Stimulated activated CD4-positive, alpha-beta T cell treated with anti-CD3 and anti-CD28 coated beads, Interleukin-1b, Interleukin-23, amount 100 ng/mL, for 1 hour (primary cell): ENCODE measurements around the gene HGF.
"Not testable (repeated sequence)": the region's sequence is repeated elsewhere in the genome, so short reads cannot be mapped to it uniquely, and the experiment has no call there.

ENCODE experiments used
- DNase-seq, 2 donors: peaks; one replicate each; pipeline ENCODE4 v3.0.0-alpha.2; 2020; ENCODE audit warnings: low read depth in 2 of 2

The HGF gene

DNA sequence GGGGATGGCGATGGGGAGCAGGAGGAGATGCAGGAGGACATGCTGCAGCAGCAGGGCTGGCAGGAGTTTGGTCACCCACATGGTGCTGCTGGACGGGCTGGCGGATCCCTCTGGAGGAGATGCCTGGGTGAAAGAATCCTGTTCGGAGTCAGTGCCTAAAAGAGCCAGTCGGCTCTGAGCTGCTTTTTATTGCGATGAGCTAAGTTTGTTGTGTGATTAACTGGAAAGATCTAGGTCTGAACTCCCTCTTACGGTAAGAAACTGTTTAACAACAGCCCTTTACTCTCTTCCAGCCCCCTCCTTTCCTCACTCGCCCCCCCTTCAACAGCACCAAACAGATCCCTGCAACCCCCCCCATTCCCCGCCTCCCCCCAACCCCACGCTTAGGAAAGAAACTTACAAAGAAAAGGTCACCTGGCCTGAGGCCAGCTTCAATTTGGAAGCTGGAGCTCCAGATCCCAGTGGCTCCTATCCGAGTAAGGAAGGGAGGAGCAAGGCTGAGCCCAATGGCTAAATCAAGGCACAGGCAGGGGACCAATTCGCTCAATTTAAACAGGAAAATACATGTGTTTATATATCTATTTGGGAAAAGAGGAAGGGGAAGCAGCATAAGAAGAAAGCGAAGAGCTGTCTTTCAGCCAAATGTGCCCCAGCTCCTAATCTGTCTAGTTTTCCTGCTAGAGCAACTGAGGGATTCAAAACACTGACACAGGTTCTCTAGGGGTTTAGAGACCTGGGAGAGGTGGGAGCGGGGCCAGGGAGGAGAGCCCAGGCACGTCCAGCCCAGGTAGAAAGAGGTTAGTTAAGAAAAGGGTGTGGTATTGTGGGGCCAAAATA lies at the start of gene HGF:
Gene HGF (minus strand): TSS at position 157 of the 837 bp plus-strand sequence. CDS start 76 bp downstream, at position 81.
- DNase-seq, result no peak

DNA sequence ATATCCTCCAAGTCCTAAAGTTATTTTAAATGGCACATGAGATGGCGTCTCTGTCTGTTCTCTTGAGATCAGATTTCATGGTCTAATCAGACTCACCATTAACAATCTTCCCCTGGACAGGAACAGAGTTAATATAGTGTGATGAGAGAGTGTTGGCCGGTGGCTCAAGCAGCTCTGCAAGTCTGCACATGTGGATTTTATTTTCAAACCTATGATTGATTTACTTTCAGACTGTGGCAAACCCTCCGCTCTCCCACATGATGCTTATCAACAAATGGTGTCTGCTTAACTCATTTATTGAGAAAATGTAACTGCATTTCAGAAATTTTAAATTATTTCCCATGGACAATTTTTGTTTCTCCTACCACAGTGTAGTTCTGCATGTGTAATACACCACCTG lies 46.5 kb upstream of the HGF start:
- DNase-seq, result no peak

DNA sequence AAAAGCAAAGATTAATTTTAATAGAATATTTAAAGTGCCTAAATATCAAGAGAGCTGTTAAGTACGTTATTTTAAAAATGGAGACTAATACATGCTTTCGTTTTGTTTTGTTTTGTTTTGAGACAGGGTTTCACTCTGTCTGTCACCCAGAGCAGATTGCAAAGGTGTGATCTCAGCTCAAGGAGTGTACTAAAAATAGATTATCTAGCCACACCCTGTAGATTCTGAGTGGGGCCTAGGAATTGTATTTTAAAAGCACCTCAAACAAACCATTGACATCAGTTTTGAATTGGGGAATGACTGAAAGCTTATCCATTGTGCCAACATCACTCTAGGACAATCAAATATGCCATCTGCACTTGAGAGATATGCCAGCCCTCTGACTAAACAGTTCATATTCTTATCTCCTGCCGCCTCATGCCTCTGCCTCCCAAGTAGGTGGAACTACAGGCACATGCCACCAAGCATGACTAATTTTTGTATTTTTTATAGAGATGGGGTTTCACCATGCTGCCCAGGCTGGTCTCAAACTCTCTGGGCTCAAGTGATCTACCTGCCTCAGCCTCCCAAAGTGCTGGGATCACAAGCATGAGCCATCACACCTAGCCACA lies 43.1 kb upstream of the HGF start:
- DNase-seq, result not testable (repeated sequence)

DNA sequence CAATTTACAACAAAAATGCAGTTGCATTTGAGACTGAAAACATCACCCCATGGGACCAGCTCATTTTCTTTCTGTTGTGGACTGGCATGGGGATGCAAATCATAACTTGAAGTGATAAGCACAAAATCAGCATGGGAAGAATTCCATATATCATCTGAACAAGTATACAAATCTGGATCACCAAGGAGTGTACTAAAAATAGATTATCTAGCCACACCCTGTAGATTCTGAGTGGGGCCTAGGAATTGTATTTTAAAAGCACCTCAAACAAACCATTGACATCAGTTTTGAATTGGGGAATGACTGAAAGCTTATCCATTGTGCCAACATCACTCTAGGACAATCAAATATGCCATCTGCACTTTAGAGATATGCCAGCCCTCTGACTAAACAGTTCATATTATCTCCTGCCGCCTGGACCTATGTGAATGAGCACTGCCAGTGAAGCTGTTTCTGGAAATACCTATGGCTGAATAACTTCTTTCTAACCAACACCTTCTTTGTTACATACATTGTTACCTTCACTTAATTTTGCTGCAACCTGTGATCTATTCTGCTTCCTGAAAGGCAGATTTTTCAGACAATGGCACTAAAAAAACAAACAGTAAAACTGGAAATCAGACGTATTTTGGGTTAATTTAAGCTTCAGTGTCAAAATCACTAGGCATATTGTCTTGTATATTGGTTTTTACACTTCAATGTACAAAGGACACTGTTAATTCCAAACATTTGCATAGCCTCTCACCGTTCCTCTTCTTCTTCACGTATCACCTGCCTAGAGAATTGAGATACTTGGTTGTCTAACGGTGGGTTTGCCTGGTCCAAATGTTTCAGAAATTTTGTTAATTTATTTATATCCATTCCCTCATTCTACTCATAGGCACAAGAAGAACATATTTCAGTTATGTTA lies 42.4 kb upstream of the HGF start:
- no peak for DNase-seq

DNA sequence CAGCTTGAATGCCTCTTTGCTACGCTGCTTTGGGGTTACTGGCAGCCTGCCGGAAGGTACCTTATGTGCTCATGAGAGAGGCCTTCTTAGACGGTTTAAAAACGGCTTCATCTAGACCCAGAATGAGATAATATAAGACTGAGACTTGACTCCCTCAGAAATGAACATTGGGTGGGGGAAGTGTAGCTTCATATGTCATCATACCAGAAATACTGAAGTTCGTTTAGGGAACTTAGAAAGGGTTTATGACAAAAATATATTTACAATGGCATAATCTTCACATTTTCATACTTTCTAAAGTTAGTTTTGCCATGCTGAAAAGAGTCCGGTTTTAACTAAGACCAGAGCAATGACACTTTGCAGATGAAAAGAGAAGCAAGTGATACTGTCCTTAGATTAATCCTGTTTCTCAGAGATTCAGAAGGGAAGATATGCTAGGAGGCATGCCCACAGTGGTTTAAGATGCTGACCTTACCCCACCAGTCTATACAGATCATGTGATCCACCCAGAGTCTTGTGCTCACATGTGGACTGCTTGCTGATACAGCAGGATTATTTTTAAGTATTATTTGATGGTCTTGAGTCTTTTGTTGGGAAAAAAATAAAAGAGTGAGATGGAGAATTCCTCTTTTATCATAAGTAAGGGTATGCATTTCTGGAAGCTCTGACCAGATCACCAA lies 40.8 kb upstream of the HGF start:
- no peak for DNase-seq

DNA sequence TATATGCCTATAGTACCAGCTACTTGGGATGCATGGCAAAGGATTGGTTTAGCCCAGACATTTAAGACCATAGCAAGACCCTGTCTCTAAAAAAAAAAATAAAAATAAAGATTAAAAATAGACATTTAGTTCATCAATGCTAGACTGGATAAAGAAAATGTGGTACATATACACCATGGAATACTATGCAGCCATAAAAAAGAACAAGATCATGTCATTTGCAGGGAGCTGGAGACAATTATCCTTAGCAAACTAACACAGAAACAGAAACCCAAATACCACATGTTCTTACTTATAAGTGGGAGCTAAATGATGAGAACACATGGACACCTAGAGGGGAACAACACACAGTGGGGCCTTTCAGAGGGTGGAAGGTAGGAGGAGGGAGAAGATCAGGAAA lies 38.5 kb upstream of the HGF start:
- DNase-seq, result not testable (repeated sequence)

DNA sequence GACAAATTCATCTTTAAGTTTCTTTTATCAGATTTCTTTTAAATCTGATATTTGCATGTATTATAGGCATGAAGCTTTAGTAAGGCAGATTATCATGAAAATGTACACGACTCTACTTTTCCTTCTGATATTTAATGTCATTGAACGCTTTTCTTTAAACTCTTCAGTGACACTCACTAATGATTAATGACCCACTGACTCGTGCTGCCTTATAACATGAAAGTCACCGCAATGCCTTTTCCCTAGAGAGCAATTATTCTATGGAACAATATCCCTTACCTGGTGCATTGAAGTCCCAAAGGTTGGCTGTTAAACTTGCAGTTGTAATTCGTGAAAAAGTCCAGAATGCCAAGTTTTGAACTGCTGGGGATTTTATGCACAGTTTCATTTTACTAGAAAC lies 33.4 kb upstream of the HGF start:
- DNase-seq, result no peak

DNA sequence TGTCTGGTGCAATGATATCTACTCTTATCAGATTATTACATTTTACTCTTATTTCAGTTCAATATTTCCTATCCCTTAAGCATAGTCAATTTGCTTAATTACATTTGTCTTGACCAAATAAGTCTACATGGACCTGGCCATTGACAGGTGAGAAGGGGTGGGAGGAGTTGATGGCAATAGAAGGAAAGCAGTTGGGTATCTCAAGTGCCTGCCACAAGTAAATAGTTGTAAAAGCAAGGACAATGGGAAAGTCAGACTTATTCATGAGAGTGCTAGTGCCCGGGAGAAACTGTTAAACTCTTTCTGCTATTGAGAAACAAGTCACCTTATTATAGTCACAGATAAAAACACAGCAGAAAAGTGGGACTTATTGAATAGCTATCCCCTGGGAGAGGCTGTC lies 32.4 kb upstream of the HGF start:
- DNase-seq, result no peak

DNA sequence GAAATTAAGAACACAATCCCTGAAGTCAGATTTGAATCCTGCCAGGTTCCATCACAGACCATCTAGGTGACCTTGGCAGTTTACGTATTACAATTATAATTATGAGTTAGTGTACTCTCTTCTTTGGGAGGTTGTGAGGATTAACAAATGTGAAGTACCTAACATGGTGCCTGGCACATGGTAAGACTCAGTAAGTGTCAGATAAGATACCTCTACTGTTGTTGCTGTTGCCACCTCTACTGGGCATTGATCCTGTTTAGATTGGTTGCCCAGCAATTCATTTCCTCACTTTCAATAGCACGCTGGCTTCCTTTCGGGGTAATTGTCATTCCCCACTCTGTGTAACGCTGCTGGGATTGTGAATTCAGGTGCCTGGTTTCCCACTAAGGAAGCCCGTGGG lies 31.7 kb upstream of the HGF start:
- DNase-seq, result no peak

DNA sequence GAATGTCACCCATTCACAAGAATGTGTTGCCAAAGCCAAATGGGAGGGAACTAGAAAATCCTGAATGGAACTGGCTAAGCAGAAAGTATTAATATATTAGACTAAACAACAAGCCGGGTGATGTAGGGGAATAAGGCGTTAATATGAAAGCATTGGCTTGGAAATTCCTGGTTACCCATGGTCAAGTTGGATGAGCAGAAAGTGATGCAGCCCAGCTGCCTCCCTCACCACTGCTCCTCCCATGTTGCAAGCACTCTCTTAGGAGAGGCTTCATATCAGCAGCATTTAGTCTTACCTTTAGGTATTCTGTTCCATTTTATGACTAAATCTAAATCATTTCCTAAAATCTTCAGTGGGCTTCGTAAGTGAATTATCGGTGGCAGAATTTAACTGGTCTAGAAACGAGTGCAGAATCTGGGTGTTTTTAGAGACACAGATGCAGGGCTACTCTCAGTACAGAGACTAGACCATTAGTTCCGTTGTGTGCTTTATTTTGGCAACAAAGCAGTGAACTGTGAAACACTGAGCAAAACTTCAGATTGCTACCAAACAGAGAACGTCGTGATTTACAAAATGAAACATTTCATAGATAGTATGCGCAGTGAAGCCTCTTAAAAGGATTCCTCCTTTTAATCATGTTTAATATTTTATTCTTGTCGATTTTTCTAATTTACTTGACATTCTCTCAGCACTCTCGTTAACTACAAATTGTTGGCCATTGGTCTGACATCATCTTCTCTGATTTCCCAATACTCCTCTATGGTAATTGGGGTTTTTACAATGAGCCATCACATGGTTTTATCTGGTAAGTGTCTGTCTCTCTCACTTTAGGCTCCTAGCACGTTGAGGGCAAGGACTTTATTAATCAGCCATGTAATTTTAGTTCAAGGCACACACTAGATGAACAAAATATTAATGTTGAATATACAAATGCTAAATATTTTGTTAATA lies 22.0 kb upstream of the HGF start:
- no peak for DNase-seq

DNA sequence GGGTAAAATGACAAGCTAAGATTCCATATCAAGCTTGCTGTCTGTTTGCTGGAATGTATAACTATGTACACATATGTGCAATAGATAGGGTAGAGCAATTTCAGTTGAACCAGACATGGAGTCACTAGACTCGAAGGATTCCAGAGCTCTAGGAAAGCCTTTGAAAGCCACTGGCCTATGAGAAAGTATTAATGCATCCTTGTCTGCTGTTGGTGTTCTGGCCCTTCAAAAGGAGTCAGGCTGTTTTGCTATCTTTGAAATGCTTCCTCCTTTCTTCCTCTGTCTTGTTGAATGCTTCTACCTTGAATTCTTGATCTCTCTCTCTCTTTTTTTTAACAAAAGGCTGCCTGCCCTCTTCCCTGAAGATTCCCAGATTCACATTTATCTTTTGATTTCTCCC lies 20.8 kb upstream of the HGF start:
- DNase-seq, result no peak

DNA sequence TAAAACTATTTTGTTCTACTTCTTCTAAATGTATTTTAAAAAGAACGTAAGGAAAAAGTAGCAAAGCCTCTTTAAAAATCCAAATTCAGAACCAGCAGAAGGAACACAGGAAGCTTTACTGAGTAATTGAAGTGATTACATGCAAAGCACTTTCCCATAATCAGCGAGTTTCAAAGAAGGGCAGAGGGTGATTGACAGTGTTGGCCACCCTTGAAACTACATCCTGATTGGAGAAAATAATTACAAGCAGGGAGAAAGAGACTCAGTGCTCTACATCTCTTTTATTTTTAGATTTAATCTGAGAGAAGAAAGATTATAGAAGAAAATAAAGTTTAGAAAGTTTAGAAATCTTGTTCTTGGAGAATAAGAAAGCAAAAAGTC lies 20.3 kb upstream of the HGF start:
- no peak for DNase-seq

DNA sequence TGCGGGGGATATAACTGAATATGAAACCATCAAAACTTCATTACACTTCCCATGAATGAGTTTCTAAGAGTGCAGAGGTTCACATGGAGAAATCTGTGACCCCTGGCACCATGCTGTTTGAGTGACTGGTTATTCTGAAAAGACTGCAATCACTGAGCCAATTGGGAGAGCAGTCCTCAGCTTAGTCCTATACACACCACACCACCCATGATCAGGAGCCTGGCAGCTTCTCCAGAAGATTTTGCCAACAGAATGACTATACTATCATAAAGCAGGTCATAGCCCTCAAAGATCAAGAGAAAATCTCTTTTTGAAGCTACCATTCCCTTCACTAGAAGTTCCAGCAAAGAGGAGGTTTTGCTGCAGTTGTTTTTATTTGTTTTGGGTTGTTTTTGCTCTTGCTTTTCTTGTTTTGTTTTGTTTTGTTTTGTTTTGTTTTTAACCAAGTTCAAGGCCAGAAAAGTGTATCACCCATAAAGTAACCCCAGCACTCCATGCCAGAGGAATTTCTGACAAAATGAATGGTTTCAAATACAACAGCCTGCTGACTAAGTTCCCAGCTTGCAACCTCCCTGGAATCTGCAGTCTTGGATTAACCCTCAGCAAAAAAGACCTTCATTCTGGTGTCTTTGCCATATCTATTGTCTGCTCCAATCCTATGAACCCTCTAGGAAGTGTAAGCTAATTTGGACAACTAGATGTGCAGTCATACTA lies 19.7 kb upstream of the HGF start:
- DNase-seq, result no peak

DNA sequence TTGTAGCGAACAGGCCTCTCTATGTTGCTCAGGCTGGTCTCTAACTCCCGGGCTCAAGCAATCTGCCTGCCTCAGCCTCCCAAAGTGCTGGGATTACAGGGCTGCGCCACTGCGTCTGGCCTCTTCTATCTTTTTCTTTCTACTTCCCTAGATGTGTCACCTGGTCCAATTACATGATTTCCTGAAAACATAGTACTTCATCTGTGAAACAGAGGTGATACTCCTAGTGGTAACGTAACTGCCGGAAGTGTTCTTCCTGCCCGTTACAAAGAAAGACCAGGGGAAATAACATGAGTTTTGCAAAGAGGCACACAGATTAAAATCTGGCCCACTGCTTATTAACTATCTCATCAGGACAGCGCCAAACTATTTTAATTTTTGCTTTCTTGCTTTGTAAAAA lies 18.4 kb upstream of the HGF start:
- no peak for DNase-seq

DNA sequence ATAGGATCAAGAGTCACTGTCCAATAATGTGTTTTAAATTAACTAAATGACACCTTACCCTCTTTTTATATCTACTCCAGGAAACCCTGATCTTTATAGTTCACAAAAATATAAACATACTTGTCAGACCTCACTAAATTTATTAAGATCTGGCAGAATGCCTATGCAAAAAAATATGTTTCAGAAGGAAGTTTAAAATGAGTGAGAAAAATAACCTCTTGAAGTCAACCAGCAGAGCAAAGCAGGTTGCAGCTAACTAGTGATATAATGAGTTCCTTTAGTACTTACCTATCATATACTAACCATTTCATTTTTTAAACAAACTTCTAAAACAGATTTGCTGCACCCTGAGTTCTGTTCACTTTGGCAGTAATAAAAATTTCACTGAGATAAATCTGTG lies 14.0 kb upstream of the HGF start:
- no peak for DNase-seq

DNA sequence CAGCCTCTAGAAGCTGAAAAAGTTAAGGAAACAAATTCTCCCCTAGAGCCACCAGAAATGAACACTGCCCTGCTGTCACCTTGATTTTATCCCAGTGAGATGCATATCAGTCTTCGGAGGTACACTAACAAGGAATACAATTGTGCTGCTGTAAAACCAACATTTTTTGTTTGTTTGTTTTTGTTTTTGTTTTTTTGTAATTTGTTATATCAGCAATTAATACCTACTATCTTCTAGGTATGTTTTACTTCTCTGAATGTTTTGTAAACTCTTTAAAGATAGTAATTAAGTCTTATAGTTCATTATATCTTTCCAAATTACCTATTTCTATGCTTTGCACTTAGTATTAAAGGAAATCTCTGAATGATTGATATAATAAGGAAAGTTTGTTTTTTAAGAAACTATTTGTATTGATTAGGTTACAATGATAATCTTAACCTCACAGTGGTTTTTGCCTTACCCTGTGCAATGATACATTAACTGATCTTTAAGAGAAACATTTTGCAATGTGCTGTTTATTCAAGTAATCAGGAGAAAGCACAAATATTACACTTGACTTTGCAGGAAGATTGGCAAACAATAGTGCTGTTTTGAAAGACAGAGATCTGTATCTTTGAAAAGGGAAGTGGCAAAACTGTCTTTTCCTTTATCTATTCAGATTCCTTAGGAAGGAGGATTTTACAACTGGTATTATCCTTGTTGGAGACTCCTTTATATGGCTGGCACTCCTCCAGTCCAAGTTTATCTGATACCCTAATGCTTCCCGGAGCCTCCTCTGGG lies 11.3 kb upstream of the HGF start:
- DNase-seq, result no peak

DNA sequence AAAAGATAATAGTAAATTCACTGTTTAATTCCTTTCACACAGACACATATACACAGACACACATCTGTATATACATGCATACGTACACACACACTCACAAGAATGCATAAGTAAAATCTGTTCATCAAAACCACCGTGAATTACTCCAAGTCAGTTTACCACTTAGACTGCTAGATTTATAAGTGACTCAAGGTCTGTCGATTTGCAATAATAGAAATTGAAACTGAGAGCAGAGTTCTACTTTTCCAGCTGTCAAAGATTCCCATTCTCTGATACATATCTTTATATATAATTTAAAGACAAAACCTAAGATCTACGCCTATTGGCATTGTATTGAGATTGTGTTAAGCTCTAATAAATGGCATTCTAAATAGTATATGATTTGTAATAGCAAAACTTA lies 9.9 kb upstream of the HGF start:
- no peak for DNase-seq

DNA sequence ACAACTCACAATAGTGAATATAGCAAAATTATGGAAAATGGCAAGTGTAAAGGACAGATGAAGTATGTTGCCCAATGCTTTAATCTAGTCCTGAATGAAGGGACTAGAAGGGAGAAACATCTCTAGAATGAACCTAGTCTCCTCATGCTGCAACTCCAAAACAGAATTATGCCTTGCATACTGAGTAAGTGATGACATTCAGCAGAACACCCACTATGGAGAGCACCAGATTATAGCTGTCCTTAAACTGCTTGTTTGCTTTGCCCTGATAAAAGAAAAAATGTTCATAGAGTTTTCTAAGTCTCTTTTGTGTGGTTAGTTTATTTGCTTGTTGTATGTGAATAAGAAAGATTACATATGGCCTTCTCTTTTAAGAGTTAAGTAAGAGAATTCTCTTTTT lies 7.8 kb upstream of the HGF start:
- no peak for DNase-seq

DNA sequence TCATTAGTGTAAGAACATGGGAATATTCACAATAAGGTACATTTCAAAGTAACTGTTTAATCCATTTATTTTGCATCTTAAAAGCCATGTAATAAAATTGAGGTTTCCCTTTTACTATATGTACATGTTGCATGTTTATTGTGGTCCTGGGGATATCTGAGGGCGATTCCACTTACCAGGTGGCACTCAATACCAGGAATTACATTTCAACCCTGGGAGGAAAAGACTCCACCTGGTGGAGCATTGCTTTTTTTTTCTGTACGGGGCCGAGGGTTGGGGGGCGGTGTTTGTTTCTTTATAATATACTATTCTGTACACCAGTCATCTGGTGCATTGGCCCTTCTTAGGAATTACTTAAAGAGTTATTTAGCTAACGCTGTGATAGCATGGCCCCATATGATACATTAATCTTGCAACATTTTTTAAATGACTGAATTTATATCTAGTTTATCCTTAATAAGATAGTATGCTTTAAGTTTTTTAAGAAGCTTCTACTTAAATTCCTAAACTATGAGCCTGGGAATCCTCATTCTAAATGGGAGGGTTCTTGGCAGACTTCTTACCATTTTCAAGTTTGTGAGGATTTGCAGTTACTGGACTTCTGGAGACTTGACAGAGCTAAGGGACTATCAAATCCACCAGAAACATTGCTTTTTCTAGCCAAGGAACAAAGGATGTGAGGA lies 7.2 kb upstream of the HGF start:
- no peak for DNase-seq
